GM19193 (cell line): ENCODE results near the gene CHAF1B.

ENCODE experiments used
- POLR2A ChIP-seq: IDR thresholded peaks from 4 replicates; pipeline ENCODE4 v1.6.1; 2011; ENCODE audit not compliant: insufficient read depth, insufficient read length; ENCODE audit errors: extremely low read depth

CHAF1B gene

DNA sequence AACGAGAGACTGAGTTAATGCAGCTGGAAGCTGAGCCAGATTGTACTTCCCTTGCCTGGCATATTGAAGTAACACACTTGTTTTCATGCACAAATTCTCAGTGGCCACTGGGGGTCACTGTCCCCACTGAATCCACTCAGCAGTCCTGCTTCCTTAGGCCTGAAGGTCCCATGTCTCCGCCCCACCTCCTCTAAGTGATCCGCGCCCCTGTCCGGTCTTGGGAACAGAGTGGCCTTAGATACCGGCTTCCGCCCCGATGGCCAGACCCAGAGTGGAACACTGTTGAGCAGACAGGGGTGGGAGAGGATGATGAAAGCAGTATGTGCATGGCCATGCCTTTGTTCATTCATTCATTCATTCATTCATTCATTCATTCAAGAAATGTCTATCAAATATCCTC lies 34.8 kb downstream of the CHAF1B start:
- TF ChIP-seq POLR2A: peak; percentile 6

DNA sequence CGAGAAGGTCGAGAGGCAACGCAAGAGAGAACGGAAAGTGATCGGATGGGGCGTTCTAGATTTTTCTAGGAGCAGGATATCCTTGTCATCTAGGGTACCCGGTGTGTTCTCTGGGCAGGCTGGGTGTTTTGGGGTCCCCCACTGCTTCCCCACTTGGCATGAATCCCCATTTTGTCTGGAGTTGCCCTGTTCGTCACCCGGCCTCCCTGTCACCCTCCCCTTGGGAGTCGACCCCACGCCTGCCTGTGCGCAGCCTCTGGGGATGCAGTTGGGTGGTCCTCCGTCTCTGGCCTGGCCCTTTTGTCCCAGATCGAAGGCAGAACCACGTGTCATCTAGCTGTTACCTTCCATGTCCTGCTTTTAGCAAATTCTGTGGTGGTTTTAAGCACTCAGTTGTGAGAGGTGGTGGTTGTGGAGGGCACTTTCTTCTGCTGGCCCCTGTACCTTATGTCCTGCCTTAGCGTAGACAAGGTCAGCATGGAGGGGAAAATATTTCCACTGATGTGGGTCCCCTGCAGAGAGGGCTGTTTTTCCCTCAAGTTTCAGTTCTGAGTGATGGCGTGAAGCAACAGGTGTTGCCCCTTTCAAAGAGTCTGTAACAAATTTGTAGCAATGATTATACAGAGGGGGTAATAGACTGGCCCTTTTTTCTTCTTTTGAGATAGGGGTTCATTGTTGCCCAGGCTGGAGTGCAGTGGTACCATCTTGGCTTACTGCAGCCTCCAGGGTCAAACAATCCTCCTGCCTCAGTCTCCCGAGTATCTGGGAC lies 35.6 kb downstream of the CHAF1B start:
- no peak for TF ChIP-seq POLR2A

DNA sequence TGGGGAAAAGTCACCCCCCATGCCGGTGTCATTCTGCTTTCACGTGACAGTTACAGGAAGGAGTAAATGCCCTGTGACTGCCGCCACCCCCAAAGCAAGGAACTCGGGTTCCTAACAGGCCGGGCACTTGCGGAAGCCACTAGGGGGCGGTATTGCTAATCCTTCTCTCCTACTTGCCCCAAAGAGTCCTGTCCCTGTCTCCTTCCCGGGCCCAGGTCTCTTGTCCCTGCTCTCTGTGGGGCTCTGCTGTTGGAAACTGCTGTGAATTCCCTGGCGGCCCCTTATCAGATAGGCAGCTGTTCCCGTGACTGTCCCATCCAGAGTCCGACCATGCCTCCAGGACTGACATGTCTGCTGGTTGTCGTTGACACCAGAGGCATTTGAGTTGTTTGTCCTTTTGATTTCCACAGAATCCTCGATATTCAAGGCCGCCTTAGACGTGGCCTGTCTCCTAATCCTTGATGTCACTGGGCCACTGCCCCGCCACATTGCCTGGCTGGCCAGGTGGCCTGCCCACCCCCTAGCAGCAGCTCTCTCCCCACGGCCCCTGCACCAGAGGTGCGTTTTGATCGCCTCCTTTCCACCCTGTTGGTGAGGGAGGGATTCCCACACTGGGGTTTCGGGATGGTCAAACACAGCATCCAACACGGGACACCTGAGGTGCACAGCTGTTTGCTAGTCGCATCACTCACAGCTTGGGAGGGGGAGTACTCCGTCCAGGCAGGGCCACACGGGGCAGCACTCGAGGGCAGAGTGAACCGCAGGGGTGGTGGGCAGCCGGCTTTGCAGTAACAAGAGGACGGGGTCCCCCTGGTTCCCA lies 37.3 kb downstream of the CHAF1B start:
- no peak for TF ChIP-seq POLR2A

DNA sequence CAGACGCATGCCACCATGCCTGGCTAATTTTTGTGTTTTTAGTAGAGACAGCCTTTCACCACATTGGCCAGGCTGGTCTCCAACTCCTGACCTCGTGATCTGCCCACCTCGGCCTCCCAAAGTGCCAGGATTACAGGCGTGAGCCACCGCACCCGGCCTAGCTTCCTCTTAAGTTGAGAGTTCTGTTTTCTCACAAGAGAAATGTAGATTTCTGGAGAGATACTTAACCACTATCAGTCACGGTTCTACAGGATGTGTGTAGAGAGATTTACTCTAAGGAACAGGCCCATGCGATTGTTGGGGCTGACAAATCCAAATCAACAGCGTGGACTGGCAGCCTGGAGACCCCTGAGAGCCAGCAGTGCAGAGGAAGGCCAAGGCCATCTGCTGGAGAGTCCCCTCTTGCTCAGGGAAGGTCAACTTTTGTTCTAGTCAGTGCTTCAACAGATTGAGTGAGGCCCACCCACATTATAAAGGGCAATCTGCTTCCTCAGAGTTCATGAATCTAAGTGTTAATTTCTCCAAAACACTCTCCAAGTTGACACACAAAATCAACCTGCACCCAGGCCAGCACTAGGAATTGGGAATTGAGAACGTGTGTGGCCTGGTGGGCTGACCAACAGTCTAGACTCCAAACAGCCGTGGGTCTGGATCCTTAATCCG lies 38.7 kb downstream of the CHAF1B start:
- TF ChIP-seq POLR2A: no peak

DNA sequence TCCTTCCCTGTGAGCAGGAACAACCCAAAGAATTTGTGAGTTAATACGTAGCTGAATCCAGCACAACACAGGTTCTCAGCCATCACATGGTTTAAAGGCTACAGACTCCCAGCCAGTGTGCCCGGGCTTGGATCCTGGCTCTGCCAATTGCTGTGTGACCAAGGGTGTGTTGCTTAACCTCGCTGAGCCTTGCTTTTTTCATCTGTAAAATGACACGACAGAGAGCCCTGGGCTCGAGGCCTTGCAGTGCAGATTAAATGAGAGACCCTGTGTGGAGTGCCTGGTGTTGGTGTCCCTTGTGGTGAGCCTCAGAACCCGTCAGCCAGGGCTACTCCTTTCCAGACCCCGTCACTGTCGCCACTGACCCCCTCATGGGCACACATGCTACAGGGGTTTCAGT lies 39.4 kb downstream of the CHAF1B start:
- TF ChIP-seq POLR2A: no peak

DNA sequence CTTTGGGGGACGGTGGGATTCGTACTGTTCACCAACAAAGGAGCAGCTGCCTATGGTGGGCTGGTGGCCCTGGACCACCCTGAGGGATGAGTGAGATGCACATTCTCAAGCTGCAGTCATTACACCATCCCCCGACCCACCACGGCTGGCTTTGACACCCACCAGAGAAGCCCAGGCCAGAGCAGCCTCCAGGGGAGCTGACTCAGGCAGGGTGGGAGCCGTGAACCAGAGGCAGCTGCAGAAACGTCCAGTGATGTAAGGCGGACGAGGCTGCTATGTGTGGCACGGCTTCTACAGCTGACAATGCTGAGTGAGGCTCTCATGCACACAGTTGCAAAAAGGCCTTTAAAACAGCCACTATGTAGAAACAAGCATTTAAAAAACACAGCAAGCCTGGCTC lies 40.1 kb downstream of the CHAF1B start:
- TF ChIP-seq POLR2A: no peak

DNA sequence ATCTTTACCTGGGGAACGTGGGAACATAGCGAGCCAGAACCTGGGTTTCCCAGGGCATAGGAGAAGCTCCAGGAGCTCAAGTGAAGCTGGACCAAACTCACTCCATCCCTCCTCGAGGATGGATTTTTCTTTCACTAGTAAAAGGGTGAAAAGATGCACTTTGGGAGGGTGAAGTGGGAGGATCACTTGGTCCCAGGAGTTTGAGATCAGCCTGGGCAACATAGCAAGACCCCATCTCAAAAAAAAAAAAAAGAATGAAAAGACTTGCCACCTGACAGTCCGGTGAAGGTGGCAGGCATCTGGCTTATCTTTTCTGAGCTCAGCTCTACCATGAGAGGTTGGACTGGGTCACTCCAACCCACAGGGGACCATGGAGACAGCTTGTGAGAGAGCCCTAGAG lies 42.3 kb downstream of the CHAF1B start:
- no peak for TF ChIP-seq POLR2A

DNA sequence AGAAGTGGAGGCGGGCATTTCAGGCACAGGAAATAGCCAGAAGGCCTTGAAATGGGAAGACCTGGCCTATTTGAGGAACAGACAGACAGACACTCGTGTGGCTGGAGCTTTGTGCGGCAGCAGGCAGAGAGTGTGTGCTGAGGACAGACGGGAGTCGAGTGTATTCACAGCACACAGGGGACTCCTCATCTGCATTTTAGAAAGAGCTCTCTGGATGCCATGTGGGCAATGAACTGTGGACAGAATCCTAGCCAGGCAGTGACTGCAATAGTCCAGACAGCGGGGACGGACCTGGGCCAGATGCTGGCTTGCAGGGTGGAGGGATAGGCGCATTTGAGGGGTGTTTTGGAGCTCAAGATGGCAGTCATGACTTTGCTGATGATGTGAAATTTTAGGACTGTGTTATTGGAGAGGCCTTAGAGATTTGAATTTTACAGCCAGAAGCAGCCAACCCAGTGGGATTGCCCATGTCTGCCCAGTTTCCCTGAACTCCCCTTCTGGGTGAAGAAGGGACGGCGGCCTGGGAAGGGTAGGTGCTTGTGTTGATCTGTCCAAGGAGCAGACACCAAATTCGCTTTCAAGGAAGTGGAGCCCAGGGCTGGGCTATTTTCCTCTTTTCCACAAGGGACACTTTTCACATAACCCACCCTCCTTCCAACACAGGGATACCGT lies 43.7 kb downstream of the CHAF1B start:
- TF ChIP-seq POLR2A: no peak

DNA sequence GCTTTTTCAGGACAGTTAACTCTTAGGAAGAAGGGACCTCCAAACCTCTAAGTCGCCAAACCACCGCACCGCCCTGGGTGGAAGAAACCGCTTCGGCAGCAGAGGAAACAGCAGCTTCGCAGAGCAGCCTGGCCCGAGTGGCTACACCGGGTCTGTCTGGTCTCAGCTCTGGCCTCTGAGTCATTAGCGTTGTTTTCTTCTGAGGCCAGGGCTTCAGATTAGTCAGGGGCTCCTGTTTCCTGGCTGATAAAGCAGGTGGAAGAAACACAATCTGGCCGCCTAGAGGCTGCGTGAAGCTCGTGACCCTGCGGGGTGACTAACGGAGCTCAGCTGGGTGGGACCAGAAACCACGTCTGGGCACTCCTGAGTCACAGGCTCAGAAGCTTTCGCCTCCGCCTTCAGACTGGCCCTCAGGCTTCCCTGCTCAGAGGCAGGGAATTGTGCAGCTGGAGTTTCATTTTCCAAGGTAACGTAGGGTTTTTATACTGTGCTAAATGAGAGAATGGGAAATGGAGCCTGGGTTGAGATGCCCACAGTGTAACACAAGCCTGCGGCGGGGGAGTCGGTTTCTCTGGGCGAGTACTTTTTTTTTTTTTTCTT lies 44.9 kb downstream of the CHAF1B start:
- TF ChIP-seq POLR2A: peak; percentile 14

DNA sequence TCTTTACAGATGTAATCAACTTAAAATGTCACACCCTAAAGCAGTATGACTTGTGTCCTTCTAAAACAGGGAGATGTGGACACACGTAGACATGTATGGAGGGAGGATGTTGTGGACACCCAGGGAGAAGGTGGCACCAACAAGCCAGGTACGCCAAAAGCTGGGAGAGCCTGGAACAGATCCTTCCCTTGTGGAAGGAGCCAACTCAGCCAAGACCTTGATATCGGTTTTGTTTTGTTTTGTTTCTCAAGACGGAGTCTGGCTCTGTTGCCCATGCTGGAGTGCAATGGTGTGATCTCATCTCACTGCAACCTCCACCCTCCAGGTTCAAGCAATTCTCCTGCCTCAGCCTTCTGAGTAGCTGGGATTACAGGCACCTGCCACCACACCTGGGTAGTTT lies 45.6 kb downstream of the CHAF1B start:
- TF ChIP-seq POLR2A: no peak

DNA sequence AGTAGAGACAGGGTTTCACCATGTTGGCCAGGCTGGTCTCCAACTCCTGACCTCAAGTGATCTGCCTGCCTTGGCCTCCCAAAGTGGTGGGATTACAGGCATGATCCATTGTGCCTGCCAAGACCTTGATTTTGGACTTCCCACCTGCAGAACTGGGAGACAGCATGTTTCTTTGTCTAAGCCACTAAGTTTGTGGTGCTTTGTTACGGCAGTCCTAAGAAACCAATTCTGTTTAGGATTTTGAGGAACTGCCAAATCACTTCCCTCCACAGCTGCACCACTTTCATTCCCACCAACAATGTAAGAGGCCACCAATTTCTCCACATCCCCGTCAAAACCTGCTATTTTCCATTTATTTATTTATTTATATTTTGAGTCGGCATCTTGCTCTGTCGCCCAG lies 46.1 kb downstream of the CHAF1B start:
- TF ChIP-seq POLR2A: no peak

DNA sequence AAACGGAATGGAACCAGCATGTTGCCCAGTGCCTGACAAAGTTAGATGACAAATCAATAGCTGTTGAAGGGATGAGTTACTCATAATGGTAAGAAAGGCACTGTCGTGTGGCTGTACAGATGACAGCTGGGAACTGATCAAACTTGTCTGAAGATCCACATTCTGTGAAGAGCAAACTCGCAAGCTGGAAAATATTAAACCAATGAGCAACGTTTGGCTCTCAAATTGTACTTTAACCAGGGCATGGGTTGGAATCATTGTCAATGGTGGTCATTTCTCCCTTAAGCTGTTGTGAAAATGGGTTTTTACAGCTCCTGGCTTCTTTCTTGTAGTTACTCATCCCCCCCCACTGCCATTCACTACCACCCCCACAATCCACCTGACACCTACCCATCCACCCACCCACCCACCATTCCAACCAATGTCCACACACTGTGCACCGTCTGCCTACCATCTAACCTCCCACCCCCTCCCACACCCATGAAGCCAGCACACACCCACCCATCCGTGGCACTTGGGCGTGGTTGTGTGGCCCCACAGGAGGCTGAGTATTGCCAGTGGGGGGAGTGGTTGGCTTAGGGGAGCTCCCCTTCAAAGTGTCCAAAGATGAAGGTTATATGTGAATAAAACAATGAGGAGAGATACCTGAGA lies 48.0 kb downstream of the CHAF1B start:
- TF ChIP-seq POLR2A: no peak

DNA sequence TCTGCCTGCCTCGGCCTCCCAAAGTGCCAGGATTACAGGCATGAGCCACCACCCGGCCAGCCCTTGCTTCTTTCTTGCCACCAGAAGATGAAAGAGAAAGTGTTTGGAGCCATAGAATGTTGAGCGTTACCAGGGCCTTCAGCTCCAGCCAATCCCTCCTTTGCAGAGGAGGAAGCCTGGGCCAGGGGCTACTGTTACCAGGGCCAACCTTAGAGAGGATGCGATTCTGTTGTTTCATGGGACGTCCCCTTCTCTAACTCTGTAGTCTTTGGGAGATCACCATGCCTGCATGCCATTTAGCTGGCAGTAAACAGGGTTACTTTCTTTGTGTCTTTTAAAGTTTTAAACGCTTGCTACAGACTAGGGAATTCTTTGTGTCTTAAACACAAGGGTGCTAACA lies 49.0 kb downstream of the CHAF1B start:
- TF ChIP-seq POLR2A: no peak

DNA sequence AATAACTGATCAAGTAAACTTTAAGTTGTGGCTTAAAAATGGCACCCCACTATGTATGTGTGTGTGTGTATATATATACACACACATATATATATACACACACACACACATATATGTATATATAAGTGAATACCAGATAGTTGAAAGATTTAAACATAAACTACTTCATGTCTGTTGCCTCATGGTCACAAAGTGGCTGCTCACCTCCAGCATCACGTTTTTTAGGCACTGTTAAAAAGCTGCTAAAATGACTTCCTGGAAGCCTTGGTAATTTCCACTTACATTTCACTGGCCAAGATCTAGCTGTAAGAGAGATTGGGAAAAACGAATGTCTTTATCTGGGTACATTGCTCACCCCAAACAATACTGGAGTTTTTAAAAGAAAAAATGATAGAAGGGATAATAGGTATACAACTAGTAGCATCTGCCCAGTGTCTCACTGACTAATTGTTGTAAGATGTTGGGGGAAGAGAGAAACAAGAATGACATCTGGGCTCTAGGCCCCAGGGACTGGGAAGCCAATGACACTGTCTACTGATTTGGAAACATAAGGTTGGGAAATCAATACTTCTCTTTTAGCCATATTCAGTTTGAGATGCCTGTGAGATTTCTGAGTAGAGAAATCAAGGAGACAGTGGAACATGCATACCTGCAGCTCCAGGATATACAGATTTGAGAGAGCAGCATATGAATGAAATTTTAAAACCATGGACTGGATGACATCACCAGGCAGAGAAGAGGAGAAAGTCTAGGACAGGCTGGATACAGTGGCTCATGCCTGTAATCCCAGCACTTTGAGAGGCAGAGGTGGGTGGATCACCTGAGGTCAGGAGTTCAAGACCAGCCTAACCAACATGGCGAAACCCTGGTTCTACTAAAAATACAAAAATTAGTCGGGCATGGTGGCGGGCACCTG lies 51.9 kb downstream of the CHAF1B start:
- no peak for TF ChIP-seq POLR2A

DNA sequence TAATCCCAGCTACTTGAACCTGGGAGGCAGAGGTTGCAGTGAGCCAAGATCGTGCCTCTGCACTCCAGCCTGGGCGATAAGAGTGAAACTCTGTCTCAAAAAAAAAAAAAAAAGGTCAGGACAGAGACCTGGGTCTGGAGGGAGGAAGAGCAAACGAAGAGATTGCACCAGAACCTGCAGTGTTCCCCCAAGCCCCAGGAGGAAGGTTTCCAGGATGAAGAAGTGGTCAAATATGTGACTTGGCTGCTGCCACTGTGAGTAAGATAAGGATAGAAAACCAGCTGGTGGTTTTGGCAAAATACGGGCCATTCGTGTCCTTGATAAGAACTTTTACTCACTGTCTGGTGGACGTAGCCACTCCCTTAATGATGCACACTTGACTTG lies 52.5 kb downstream of the CHAF1B start:
- TF ChIP-seq POLR2A: no peak
